IMR-90 (cell line): ENCODE measurements around the gene BACE1-AS. TPM values are rescaled to one million over a fixed set of nuclear protein-coding genes. Genes with fewer than 3 reads are reported as not detected.
A peak's percentile ranks its signal among the peaks of the same experiment; 100 is the strongest.

Experiments
- ATAC-seq: fragments of 200-7000 bp; cut with Tn5 transposase; 2 replicates; pipeline ENCODE4 v1.9.1; 2020; ENCODE audit warnings: low read depth, mild to moderate bottlenecking, moderate library complexity
- BruUV-seq: library from RNA; stranded (reverse); fragments of 400-500 nt; replicated peaks from 2 replicates; lab custom pipeline; 2021; lab: Mats Ljungman, UMichigan
- CTCF ChIA-PET: fragments of 300-600 bp; formaldehyde crosslinking; extraction: SDS; loops from one replicate; lab custom pipeline; 2021; ENCODE audit warnings: antibody characterized with exemption; lab: Yijun Ruan, JAX
- POLR2A ChIA-PET: fragments of 300-600 bp; sonication (Branson Sonifier 250); formaldehyde crosslinking; loops from one replicate; lab custom pipeline; 2022; ENCODE audit warnings: antibody characterized with exemption; ENCODE audit not compliant: unreplicated experiment; lab: Charles Lee
- DNase-seq: peaks from one replicate; pipeline ENCODE4 v3.0.0; 2013
- H2AFZ ChIP-seq: replicated peaks from 2 replicates; pipeline ENCODE3; 2013; ENCODE audit warnings: low read length, mild to moderate bottlenecking; ENCODE audit not compliant: poor library complexity
- H2AK5ac ChIP-seq: 2 replicates; pipeline ENCODE4 v1.6.1; 2013; ENCODE audit warnings: low read depth, low read length, inconsistent platforms
- H2AK9ac ChIP-seq: replicated peaks from 2 replicates; pipeline ENCODE3; 2013; ENCODE audit warnings: mild to moderate bottlenecking, low read depth, low read length, moderate library complexity; ENCODE audit not compliant: poor library complexity
- H2BK120ac ChIP-seq: 2 replicates; pipeline ENCODE4 v1.6.1; 2013; ENCODE audit warnings: low read depth, low read length, inconsistent platforms
- H2BK15ac ChIP-seq: 3 replicates; pipeline ENCODE4 v1.6.1; 2013; ENCODE audit warnings: low read depth, low read length, inconsistent platforms
- H2BK20ac ChIP-seq: 2 replicates; pipeline ENCODE4 v1.6.1; 2013; ENCODE audit warnings: low read depth, mild to moderate bottlenecking, inconsistent platforms, low read length, moderate library complexity
- H2BK5ac ChIP-seq: 2 replicates; pipeline ENCODE4 v1.6.1; 2013; ENCODE audit warnings: mild to moderate bottlenecking, low read depth, low read length, inconsistent platforms; ENCODE audit not compliant: poor library complexity, severe bottlenecking
- H3K14ac ChIP-seq: replicated peaks from 2 replicates; pipeline ENCODE4 v1.6.1; 2013; ENCODE audit warnings: low read depth, low read length, inconsistent platforms
- H3K18ac ChIP-seq: 2 replicates; pipeline ENCODE4 v1.6.1; 2013; ENCODE audit warnings: low read depth, low read length, control low read depth
- H3K23ac ChIP-seq: 2 replicates; pipeline ENCODE4 v1.6.1; 2013; ENCODE audit warnings: low read depth, low read length, inconsistent platforms
- H3K27ac ChIP-seq: 2 replicates; pipeline ENCODE4 v1.5.1; 2013; ENCODE audit warnings: mild to moderate bottlenecking, control low read depth, low read length; ENCODE audit not compliant: insufficient read depth
- H3K27me3 ChIP-seq: 2 replicates; pipeline ENCODE4 v1.6.1; 2013; ENCODE audit warnings: low read length; ENCODE audit not compliant: control insufficient read depth, insufficient read depth
- H3K36me3 ChIP-seq: 2 replicates; pipeline ENCODE4 v1.6.1; 2013; ENCODE audit warnings: low read length, mixed read lengths; ENCODE audit not compliant: control insufficient read depth, insufficient read depth
- H3K4ac ChIP-seq: 2 replicates; pipeline ENCODE4 v1.6.1; 2013; ENCODE audit warnings: low read depth, low read length, inconsistent platforms
- H3K4me1 ChIP-seq: 2 replicates; pipeline ENCODE4 v1.6.1; 2013; ENCODE audit warnings: low read length, mixed read lengths; ENCODE audit not compliant: control insufficient read depth, insufficient read depth
- H3K4me2 ChIP-seq: 2 replicates; pipeline ENCODE4 v1.6.1; 2013; ENCODE audit warnings: low read depth, mild to moderate bottlenecking, control low read depth, low read length, moderate library complexity
- H3K4me3 ChIP-seq: 2 replicates; pipeline ENCODE4 v1.5.1; 2013; ENCODE audit warnings: low read depth, mild to moderate bottlenecking, control low read depth, low read length, moderate library complexity; ENCODE audit not compliant: insufficient read depth
- H3K56ac ChIP-seq: 2 replicates; pipeline ENCODE4 v1.6.1; 2013; ENCODE audit warnings: low read length, inconsistent platforms; ENCODE audit not compliant: insufficient read depth; ENCODE audit errors: extremely low read depth
- H3K79me1 ChIP-seq, 2 experiments: 2 replicates each; pipeline ENCODE4 v1.6.1; 2013; ENCODE audit warnings: low read length in 2 of 2, inconsistent platforms in 1 of 2, low read depth in 1 of 2
- H3K9ac ChIP-seq: 2 replicates; pipeline ENCODE4 v1.6.1; 2013; ENCODE audit warnings: low read depth, low read length, control low read depth
- H3K9me1 ChIP-seq: 2 replicates; pipeline ENCODE4 v1.6.1; 2013; ENCODE audit warnings: low read length, inconsistent platforms; ENCODE audit not compliant: insufficient read depth
- H3K9me3 ChIP-seq: 2 replicates; pipeline ENCODE4 v1.6.1; 2013; ENCODE audit warnings: low read length; ENCODE audit not compliant: control insufficient read depth, insufficient read depth
- H4K20me1 ChIP-seq: 2 replicates; pipeline ENCODE4 v1.6.1; 2013; ENCODE audit warnings: low read length, inconsistent platforms; ENCODE audit not compliant: insufficient read depth
- H4K5ac ChIP-seq: 2 replicates; pipeline ENCODE4 v1.6.1; 2013; ENCODE audit warnings: mild to moderate bottlenecking, low read depth, low read length, control low read depth
- H4K8ac ChIP-seq, 2 experiments: 2 replicates each; pipeline ENCODE4 v1.6.1; 2013; ENCODE audit warnings: low read depth in 2 of 2, low read length in 2 of 2, control low read depth in 1 of 2, inconsistent platforms in 1 of 2
- H4K91ac ChIP-seq: 2 replicates; pipeline ENCODE4 v1.6.1; 2013; ENCODE audit warnings: low read depth, low read length, inconsistent platforms; ENCODE audit not compliant: insufficient read depth
- BHLHE40 ChIP-seq: fragments of 150-350 bp; IDR thresholded peaks from 2 replicates; pipeline ENCODE4 v1.6.1; 2016; ENCODE audit warnings: mild to moderate bottlenecking, low read depth, low read length
- CEBPB ChIP-seq: IDR thresholded peaks from 2 replicates; pipeline ENCODE4 v1.6.1; 2012; ENCODE audit warnings: low read depth, low read length, improper control_type of control experiment
- CHD1 ChIP-seq: IDR thresholded peaks from 2 replicates; pipeline ENCODE4 v1.6.1; 2012; ENCODE audit warnings: low read depth, low read length, improper control_type of control experiment
- CTCF ChIP-seq: conservative IDR thresholded peaks from 2 replicates; pipeline ENCODE4 v1.5.1; 2012; ENCODE audit warnings: mild to moderate bottlenecking, low read depth, low read length, improper control_type of control experiment
- ELK1 ChIP-seq: fragments of 150-350 bp; IDR thresholded peaks from 2 replicates; pipeline ENCODE4 v1.6.1; 2016; ENCODE audit warnings: low read depth, mild to moderate bottlenecking, low read length, moderate library complexity, borderline replicate concordance
- FOS ChIP-seq: fragments of 150-350 bp; IDR thresholded peaks from 2 replicates; pipeline ENCODE4 v1.6.1; 2016; ENCODE audit warnings: low read depth, low read length
- MAFK ChIP-seq: IDR thresholded peaks from 2 replicates; pipeline ENCODE4 v1.6.1; 2012; ENCODE audit warnings: low read depth, low read length, improper control_type of control experiment
- MAZ ChIP-seq: IDR thresholded peaks from 2 replicates; pipeline ENCODE4 v1.6.1; 2012; ENCODE audit warnings: low read depth, mild to moderate bottlenecking, low read length, improper control_type of control experiment, moderate library complexity, borderline replicate concordance
- MXI1 ChIP-seq: IDR thresholded peaks from 2 replicates; pipeline ENCODE4 v1.6.1; 2012; ENCODE audit warnings: low read depth, mild to moderate bottlenecking, low read length, moderate library complexity, borderline replicate concordance
- NFE2L2 ChIP-seq: fragments of 150-350 bp; IDR thresholded peaks from 2 replicates; pipeline ENCODE4 v1.6.1; 2016; ENCODE audit warnings: low read depth, mild to moderate bottlenecking, low read length
- POLR2A ChIP-seq: IDR thresholded peaks from 2 replicates; pipeline ENCODE4 v1.6.1; 2012; ENCODE audit warnings: mild to moderate bottlenecking, low read depth, low read length
- RAD21 ChIP-seq: IDR thresholded peaks from 2 replicates; pipeline ENCODE4 v1.6.1; 2012; ENCODE audit warnings: low read length, improper control_type of control experiment
- RCOR1 ChIP-seq: IDR thresholded peaks from 2 replicates; pipeline ENCODE4 v1.6.1; 2012; ENCODE audit warnings: mild to moderate bottlenecking, low read length, improper control_type of control experiment; ENCODE audit not compliant: insufficient replicate concordance
- RFX5 ChIP-seq: IDR thresholded peaks from 2 replicates; pipeline ENCODE4 v1.8.0; 2012; ENCODE audit warnings: low read depth, mild to moderate bottlenecking, low read length, moderate library complexity
- SMC3 ChIP-seq: fragments of 150-350 bp; IDR thresholded peaks from 2 replicates; pipeline ENCODE4 v1.6.1; 2016; ENCODE audit warnings: low read depth, mild to moderate bottlenecking, antibody characterized with exemption, low read length, moderate library complexity
- USF2 ChIP-seq: fragments of 150-350 bp; IDR thresholded peaks from 2 replicates; pipeline ENCODE4 v1.6.1; 2017; ENCODE audit warnings: mild to moderate bottlenecking, antibody characterized with exemption, low read length, low read depth
- WGBS, 2 experiments: methylation state at CpG; one replicate each; pipeline versions ENCODE4 v1.1.5 to v1.1.7; 2013; ENCODE audit warnings: missing lambda C conversion rate in 2 of 2; ENCODE audit not compliant: insufficient read length in 1 of 2; ENCODE audit errors: extremely low coverage in 2 of 2; 5-methylcytosine and 5-hydroxymethylcytosine counted together
- dilution Hi-C: fragments of 300-500 bp; cut with HindIII; formaldehyde crosslinking; loops from one replicate; pipeline ENCODE4 v1.14.3; 2018; ENCODE audit warnings: low sequenced_read_pairs; ENCODE audit not compliant: unreplicated experiment
- in situ Hi-C: fragments of 300-500 bp; cut with MboI; formaldehyde crosslinking; loops from 3 replicates; pipeline ENCODE4 v1.14.3; 2019; ENCODE audit warnings: low sequenced_read_pairs, inconsistent platforms, mixed read lengths
- intact Hi-C: fragments of 100-400 bp; cut with micrococcal nuclease; formaldehyde crosslinking; loops from 2 replicates; pipeline ENCODE4 v1.10.0; 2022
- polyA plus RNA-seq, 3 experiments: library from polyadenylated mRNA; depleted of rRNA; stranded (reverse); fragments of >200 nt; gene quantifications; 2 replicates each; pipeline ENCODE4 v1.2.3, GENCODE V29; 2012; ENCODE audit warnings: low replicate concordance in 1 of 3
- total RNA-seq: library from RNA; depleted of rRNA; stranded (reverse); fragments of >200 nt; gene quantifications from 2 replicates; pipeline ENCODE4 v1.2.3, GENCODE V29; 2012

The BACE1-AS gene
- total and polyA plus RNA-seq, 2 of the 4 experiments (the other 2 are of a cell fraction): 2.7 to 2.9 TPM

- peak overlapping the region; percentile 77; the same call in 1 of the 2 replicates for H3K14ac ChIP-seq
- no peaks in the 10 kb centered on the region for H3K27me3 ChIP-seq
- peak overlapping the region; percentile 63; the same call in 1 of the 2 replicates for H3K23ac ChIP-seq
- no peak overlapping the region for H2AFZ ChIP-seq
- H3K9ac ChIP-seq: peak overlapping the region; percentile 39; the same call in 1 of the 2 replicates
- peak overlapping the region; percentile 90 for H2BK120ac ChIP-seq
- no CpG with 5 or more reads among the region's 6 CpGs for WGBS, 2 experiments
- peak overlapping the region; percentile 37 for H2AK9ac ChIP-seq
- H3K79me1 ChIP-seq: peaks cover 7 to 17% of the 10 kb centered on the region in 2 experiments
- peak overlapping the region; percentile 59; the same call in 1 of the 2 replicates for H3K56ac ChIP-seq
- peak overlapping the region; percentile 83 for H2AK5ac ChIP-seq
- no peak for TF ChIP-seq CTCF
- peak; percentile 98 for TF ChIP-seq FOS
- TF ChIP-seq MAZ: 0 out of 2 replicates have a peak, but pooled peaks have one; percentile 18
- no peak for TF ChIP-seq NFE2L2
- no peak for TF ChIP-seq RFX5
- no peak for TF ChIP-seq USF2
- no peak for TF ChIP-seq CHD1
- TF ChIP-seq ELK1: no peak
- no peak for TF ChIP-seq CEBPB
- no peak for TF ChIP-seq MXI1
- peak; percentile 54 for TF ChIP-seq BHLHE40
- no peak for TF ChIP-seq POLR2A
- TF ChIP-seq RCOR1: peak; percentile 16
- TF ChIP-seq RAD21: no peak
- TF ChIP-seq SMC3: no peak
- TF ChIP-seq MAFK: no peak
- peak overlapping the region; percentile 1 to 81; a peak in 2 of 4 replicates for H4K8ac ChIP-seq
- ChIA-PET POLR2A (no interaction called here), CTCF (no interaction called here)
- H3K27ac ChIP-seq: peak overlapping the region; percentile 86
- H3K9me1 ChIP-seq: peaks cover 19% of the 10 kb centered on the region
- in situ Hi-C loops (no loop called here), dilution Hi-C loops (no loop called here), intact Hi-C loops (loop anchor here (2.0 kb wide), 1 partner anchor 42 kb away; no protein-coding TSS in a partner anchor)
- H2BK15ac ChIP-seq: 0 out of 3 replicates have a peak overlapping the region, but pooled peaks have one; percentile 49
- peaks cover 18% of the 10 kb centered on the region for H3K36me3 ChIP-seq
- DNase-seq (peak; percentile 99), ATAC-seq (peak; percentile 89)
- H4K91ac ChIP-seq: peak overlapping the region; percentile 94
- H3K4ac ChIP-seq: peak overlapping the region; percentile 93
- H4K5ac ChIP-seq: no peak overlapping the region
- H3K4me3 ChIP-seq: no peak overlapping the region
- peak overlapping the region; percentile 90 for H2BK20ac ChIP-seq
- H3K9me3 ChIP-seq: no peaks in the 10 kb centered on the region
- no peak overlapping the region for H3K4me2 ChIP-seq
- H2BK5ac ChIP-seq: peak overlapping the region; percentile 93
- peaks cover 13% of the 10 kb centered on the region for H3K4me1 ChIP-seq
- H3K18ac ChIP-seq: peak overlapping the region; percentile 42; the same call in 1 of the 2 replicates
- H4K20me1 ChIP-seq: no peaks in the 10 kb centered on the region
- BruUV-seq: no TSS peak
These were observed 10.0 kb upstream of the BACE1-AS start for GRCh38 chr11:117281159-117281558.
